Cardiac fibroblast (primary cell): ENCODE measurements around the gene RPL38.

Source experiments
- DNase-seq, 2 donors: peaks; one replicate each; pipeline versions ENCODE4 v3.0.0 to v3.0.0-alpha.2; 2010; ENCODE audit warnings: low read depth in 2 of 2
- H3K4me3 ChIP-seq, 2 donors: replicated peaks in 1 of 2; 1 replicate in 1 of 2; 2 replicates in 1 of 2; pipeline ENCODE4 v1.5.1; 2011; ENCODE audit warnings: low read depth in 2 of 2, low read length in 2 of 2, mild to moderate bottlenecking in 2 of 2, moderate library complexity in 1 of 2
- CTCF ChIP-seq: IDR thresholded peaks from one replicate; pipeline ENCODE4 v1.5.1; 2011; ENCODE audit warnings: low read depth, mild to moderate bottlenecking, low read length, inconsistent platforms

Gene RPL38

GRCh38 chr17:74239172-74239571, 35.7 kb downstream of the RPL38 start:
- no peak overlapping the region for H3K4me3 ChIP-seq
- TF ChIP-seq CTCF = no peak
- peak; percentile 39 to 80 for DNase-seq

GRCh38 chr17:74240618-74241205, 37.2 kb downstream of the RPL38 start:
- DNase-seq = peak; percentile 24 to 96
- TF ChIP-seq CTCF = no peak
- no peak overlapping the region for H3K4me3 ChIP-seq

GRCh38 chr17:74241431-74241830, 38.0 kb downstream of the RPL38 start:
- TF ChIP-seq CTCF = no peak
- H3K4me3 ChIP-seq = no peak overlapping the region
- DNase-seq = peak in 1 of 2 donors; percentile 68

- TF ChIP-seq CTCF = no peak
- DNase-seq = no peak
- H3K4me3 ChIP-seq = no peak overlapping the region
These were observed 38.4 kb downstream of the RPL38 start for GRCh38 chr17:74241847-74242246.

- TF ChIP-seq CTCF = no peak
These were observed 39.7 kb downstream of the RPL38 start for GRCh38 chr17:74243013-74243755.

GRCh38 chr17:74244128-74244527, 40.6 kb downstream of the RPL38 start:
- DNase-seq = no peak
- TF ChIP-seq CTCF = no peak
- no peak overlapping the region for H3K4me3 ChIP-seq

More at GRCh38 chr17:74243013-74243755, 39.7 kb downstream of the RPL38 start:
- H3K4me3 ChIP-seq = no peak overlapping the region
- no peak for DNase-seq

GRCh38 chr17:74244548-74244947, 41.1 kb downstream of the RPL38 start:
- no peak overlapping the region for H3K4me3 ChIP-seq
- no peak for TF ChIP-seq CTCF
- DNase-seq = no peak
